Globus pallidus (tissue), 1 donor: ENCODE data around the gene PAX7.

Source experiments
- DNase-seq: peaks from one replicate; pipeline ENCODE4 v3.0.0-alpha.2; 2015; ENCODE audit warnings: low spot score

PAX7 gene

GRCh38 chr1:18796950-18797349 is 166.3 kb downstream of the PAX7 start:
- DNase-seq, result no peak
